ENCODE results near the gene TNRC6C. TPM values are rescaled to one million over a fixed set of nuclear protein-coding genes. Genes with fewer than 3 reads are reported as not detected.

Gene TNRC6C
- total RNA-seq, 2 experiments from 2014 or later: 50.7 to 57.3 TPM

DNA sequence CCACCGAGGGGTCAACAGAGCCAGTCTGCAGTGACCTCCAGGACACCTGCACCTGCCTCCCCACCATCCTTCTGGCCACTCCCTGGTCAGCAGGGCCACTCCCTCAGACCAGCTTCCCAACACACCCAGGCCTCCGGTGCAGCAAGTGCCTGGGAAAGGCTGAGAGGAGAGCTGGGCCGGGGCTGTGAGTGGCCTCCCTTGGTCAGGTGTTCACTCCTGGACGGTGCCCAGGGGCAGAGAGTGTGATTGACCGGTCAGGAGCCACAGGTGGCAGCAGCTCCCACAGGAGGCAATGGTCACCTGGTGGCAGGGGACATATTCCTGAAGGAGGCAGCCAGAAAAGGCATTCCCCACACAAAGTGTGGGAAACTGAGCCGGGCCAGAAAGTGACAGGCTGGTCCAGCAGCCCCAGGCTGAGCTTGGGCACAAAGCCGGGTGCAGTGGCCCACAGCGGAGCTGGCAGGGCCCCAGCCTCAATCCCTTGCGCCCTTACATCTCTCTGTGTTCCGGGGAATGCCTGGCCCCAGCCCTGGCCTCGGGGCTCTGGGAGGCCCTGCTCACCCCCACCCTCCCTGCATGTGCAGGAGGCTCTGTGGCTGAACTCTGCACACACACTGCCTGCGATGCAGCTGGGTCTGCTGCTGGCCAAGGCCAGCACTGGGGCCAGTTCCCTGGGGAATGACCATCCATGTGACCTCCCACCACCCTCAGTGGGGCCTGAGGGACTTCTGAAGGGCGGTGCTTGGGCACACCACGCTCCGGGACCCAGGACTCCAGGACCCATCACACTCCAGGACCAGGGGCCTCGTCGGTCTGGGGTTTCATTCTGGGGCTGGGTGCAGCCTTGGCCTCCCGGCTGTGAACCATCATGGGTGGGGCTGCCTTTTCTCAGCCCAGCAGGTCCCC lies 186.5 kb downstream of the TNRC6C start:
- peaks cover 24% of the 10 kb centered on the region for H3K36me3 ChIP-seq (ENCODE audit: insufficient read depth, low read length)
- Mint-ChIP-seq H3K27ac (no peak overlapping the region), H3K27me3 (no peaks in the 10 kb centered on the region)

DNA sequence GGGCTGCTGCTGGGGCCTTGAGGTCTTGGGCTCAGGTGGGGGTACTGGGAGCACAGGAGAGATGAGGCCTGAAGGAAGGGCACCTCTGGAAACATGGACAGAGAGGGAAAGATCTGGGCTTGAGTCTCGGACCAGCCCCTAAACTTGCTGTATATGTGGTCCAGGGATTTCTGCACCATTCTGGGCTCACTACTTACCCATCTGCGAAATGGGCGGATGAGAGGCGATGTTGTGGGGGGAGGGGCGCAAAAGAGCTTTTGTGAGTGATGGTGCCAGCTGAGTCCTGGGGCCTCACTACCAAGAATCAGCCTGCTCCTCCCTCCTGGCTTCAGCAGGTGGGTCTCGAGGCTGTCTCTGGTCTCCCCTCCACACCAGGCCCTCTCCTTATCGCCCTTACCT lies 188.0 kb downstream of the TNRC6C start:
- H3K36me3 ChIP-seq (ENCODE audit: insufficient read depth, low read length): peaks cover 14% of the 10 kb centered on the region
- H3K9me3 Mint-ChIP-seq: no peaks in the 10 kb centered on the region
- peaks cover 14% of the 10 kb centered on the region for H3K36me3 Mint-ChIP-seq (ENCODE audit: low read depth)
- peak overlapping the region; percentile 80 for H3K27ac Mint-ChIP-seq
- H3K4me1 Mint-ChIP-seq (ENCODE audit: low read depth): peaks cover 32% of the 10 kb centered on the region
- H3K27ac ChIP-seq (ENCODE audit: low read depth in 1 of 2, low read length in 2 of 2): no peak overlapping the region
- H3K4me3 Mint-ChIP-seq: no peak overlapping the region
- intact Hi-C loops (cut with DNase I, micrococcal nuclease): loop anchor here in 1 of 2 experiments (5.0 kb wide), 1 partner anchor 34 kb away; no protein-coding TSS in a partner anchor
- DNase-seq (no peak), ATAC-seq (ENCODE audit: poor library complexity) (no peak)
- no peaks in the 10 kb centered on the region for H3K9me3 ChIP-seq (ENCODE audit: control insufficient read depth in 1 of 2, insufficient read depth in 1 of 2, low read length in 2 of 2)
- H3K27me3 Mint-ChIP-seq: no peaks in the 10 kb centered on the region
- TF ChIP-seq, protein P1, sequence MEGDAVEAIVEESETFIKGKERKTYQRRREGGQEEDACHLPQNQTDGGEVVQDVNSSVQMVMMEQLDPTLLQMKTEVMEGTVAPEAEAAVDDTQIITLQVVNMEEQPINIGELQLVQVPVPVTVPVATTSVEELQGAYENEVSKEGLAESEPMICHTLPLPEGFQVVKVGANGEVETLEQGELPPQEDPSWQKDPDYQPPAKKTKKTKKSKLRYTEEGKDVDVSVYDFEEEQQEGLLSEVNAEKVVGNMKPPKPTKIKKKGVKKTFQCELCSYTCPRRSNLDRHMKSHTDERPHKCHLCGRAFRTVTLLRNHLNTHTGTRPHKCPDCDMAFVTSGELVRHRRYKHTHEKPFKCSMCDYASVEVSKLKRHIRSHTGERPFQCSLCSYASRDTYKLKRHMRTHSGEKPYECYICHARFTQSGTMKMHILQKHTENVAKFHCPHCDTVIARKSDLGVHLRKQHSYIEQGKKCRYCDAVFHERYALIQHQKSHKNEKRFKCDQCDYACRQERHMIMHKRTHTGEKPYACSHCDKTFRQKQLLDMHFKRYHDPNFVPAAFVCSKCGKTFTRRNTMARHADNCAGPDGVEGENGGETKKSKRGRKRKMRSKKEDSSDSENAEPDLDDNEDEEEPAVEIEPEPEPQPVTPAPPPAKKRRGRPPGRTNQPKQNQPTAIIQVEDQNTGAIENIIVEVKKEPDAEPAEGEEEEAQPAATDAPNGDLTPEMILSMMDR (IDR thresholded peaks at IDR 0.05): no peak
- peaks cover 59% of the 10 kb centered on the region for H3K4me1 ChIP-seq (ENCODE audit: insufficient read depth, low read length)
- POLR2A ChIA-PET: no interaction called here
- CTCF ChIA-PET: no interaction called here
- no peak overlapping the region for H3K4me3 ChIP-seq (ENCODE audit: low read length)
- no peaks in the 10 kb centered on the region for H3K27me3 ChIP-seq (ENCODE audit: control insufficient read depth in 1 of 2, insufficient read depth in 2 of 2, low read length in 2 of 2)

More for the DNA sequence above, 186.5 kb downstream of the TNRC6C start:
- H3K4me3 ChIP-seq (ENCODE audit: low read length): no peak overlapping the region
- no peak overlapping the region for H3K27ac ChIP-seq (ENCODE audit: low read depth in 1 of 2, low read length in 2 of 2)
- peaks cover 43% of the 10 kb centered on the region for H3K4me1 Mint-ChIP-seq (ENCODE audit: low read depth)
- no peaks in the 10 kb centered on the region for H3K9me3 ChIP-seq (ENCODE audit: control insufficient read depth in 1 of 2, insufficient read depth in 1 of 2, low read length in 2 of 2)
- H3K36me3 Mint-ChIP-seq (ENCODE audit: low read depth): peaks cover 23% of the 10 kb centered on the region
- TF ChIP-seq, protein P1 (IDR thresholded peaks at IDR 0.05): no peak
- DNase-seq: no peak
- no peaks in the 10 kb centered on the region for H3K27me3 ChIP-seq (ENCODE audit: control insufficient read depth in 1 of 2, insufficient read depth in 2 of 2, low read length in 2 of 2)
- ATAC-seq (ENCODE audit: poor library complexity): no peak
- no peak overlapping the region for H3K4me3 Mint-ChIP-seq
- ChIA-PET POLR2A (interaction anchor here (1.0 to 16.9 kb wide), 6 partner anchors 10 to 32 kb away, joined by 3 to 766 read pairs (median 8); partner anchors contain the start of genes TMC6 and TMC8), CTCF (interaction anchor here (1.0 kb wide), 2 partner anchors 10 to 32 kb away, joined by 3 read pairs; no protein-coding TSS in a partner anchor)
- H3K9me3 Mint-ChIP-seq: no peaks in the 10 kb centered on the region
- peaks cover 74% of the 10 kb centered on the region for H3K4me1 ChIP-seq (ENCODE audit: insufficient read depth, low read length)
- intact Hi-C loops (cut with DNase I, micrococcal nuclease): loop anchor here in 1 of 2 experiments (5.0 kb wide), 2 partner anchors 33 to 42 kb away; partner anchors contain the start of genes AFMID and TK1

DNA sequence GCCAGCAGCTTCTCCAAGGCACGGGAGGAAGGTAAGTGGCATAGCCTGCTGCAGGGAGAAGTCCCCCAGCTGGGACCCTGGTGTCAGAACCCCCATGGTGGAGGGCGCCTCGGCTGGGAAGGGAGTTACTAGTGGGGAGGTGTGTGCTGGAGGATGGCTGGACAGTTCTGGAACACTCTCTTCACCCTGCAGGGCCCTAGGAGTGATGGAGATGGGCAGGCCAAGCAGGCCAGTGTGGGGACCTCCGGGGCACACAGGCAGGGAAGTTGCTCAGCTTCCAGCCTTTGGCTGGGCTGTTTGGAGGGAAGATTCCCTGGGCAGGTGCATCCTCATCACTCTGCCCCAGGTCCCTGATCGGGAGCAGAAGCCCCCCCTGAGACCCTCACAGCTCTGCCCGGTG lies 188.4 kb downstream of the TNRC6C start:
- POLR2A ChIA-PET: interaction anchor here (1.5 kb wide), 1 partner anchor 11 kb away, joined by 3 read pairs; no protein-coding TSS in a partner anchor
- peaks cover 31% of the 10 kb centered on the region for H3K4me1 Mint-ChIP-seq (ENCODE audit: low read depth)

More for the DNA sequence above, 188.4 kb downstream of the TNRC6C start:
- no peak overlapping the region for H3K4me3 Mint-ChIP-seq
- Histone ChIP-seq H3K9me3 (ENCODE audit: control insufficient read depth in 1 of 2, insufficient read depth in 1 of 2, low read length in 2 of 2) (no peaks in the 10 kb centered on the region), H3K27ac (ENCODE audit: low read depth in 1 of 2, low read length in 2 of 2) (peak overlapping the region in 1 of 2 donors; percentile 23), H3K4me3 (ENCODE audit: low read length) (no peak overlapping the region), H3K27me3 (ENCODE audit: control insufficient read depth in 1 of 2, insufficient read depth in 2 of 2, low read length in 2 of 2) (no peaks in the 10 kb centered on the region), H3K36me3 (ENCODE audit: insufficient read depth, low read length) (peaks cover 10% of the 10 kb centered on the region), H3K4me1 (ENCODE audit: insufficient read depth, low read length) (peaks cover 55% of the 10 kb centered on the region)
- DNase-seq: no peak
- H3K27ac Mint-ChIP-seq: peak overlapping the region; percentile 80
- H3K36me3 Mint-ChIP-seq (ENCODE audit: low read depth): peaks cover 10% of the 10 kb centered on the region
- CTCF ChIA-PET: no interaction called here
- intact Hi-C loops (cut with DNase I, micrococcal nuclease): loop anchor here in 1 of 2 experiments (5.0 kb wide), 1 partner anchor 35 kb away; no protein-coding TSS in a partner anchor
- H3K9me3 Mint-ChIP-seq: no peaks in the 10 kb centered on the region
- ATAC-seq (ENCODE audit: poor library complexity): no peak
- no peaks in the 10 kb centered on the region for H3K27me3 Mint-ChIP-seq
- TF ChIP-seq, protein P1 (IDR thresholded peaks at IDR 0.05): no peak

Measured in CD4-positive, alpha-beta T cell (primary cell).